HepG2 (cell line): ENCODE measurements around the gene PAFAH1B1. TPM values are rescaled to one million over a fixed set of nuclear protein-coding genes. Genes with fewer than 3 reads are reported as not detected.

Experiments used
- AFF4 ChIP-seq: sonication (generic); formaldehyde crosslinking; IDR thresholded peaks from 2 replicates; pipeline ENCODE4 v1.4.0; 2020; ENCODE audit warnings: missing genetic modification reagents
- ATF1 ChIP-seq: IDR thresholded peaks from 2 replicates; pipeline ENCODE4 v1.6.1; 2016; ENCODE audit warnings: mild to moderate bottlenecking, control low read depth
- CHD2 ChIP-seq: IDR thresholded peaks from 2 replicates; pipeline ENCODE4 v1.6.1; 2011; ENCODE audit warnings: low read depth, low read length, improper control_type of control experiment
- DMTF1 ChIP-seq: sonication (generic); formaldehyde crosslinking; IDR thresholded peaks from 2 replicates; pipeline ENCODE4 v1.4.0; 2020; ENCODE audit warnings: mild to moderate bottlenecking, missing genetic modification reagents
- HDAC6 ChIP-seq: fragments of 200-600 bp; sonication (generic); IDR thresholded peaks from 2 replicates; pipeline ENCODE4 v1.7.0; 2017; ENCODE audit warnings: mild to moderate bottlenecking, antibody characterized with exemption, low read length, low read depth
- HIVEP1 ChIP-seq: sonication (generic); formaldehyde crosslinking; IDR thresholded peaks from 2 replicates; pipeline ENCODE4 v1.4.0; 2020; ENCODE audit warnings: mild to moderate bottlenecking, missing genetic modification reagents
- HNF4A ChIP-seq: sonication (generic); formaldehyde crosslinking; IDR thresholded peaks from 2 replicates; pipeline ENCODE4 v1.4.0; 2020; ENCODE audit warnings: missing genetic modification reagents
- MAFF ChIP-seq: IDR thresholded peaks from 2 replicates; pipeline ENCODE4 v1.6.1; 2011; ENCODE audit warnings: low read depth, low read length, improper control_type of control experiment
- NKX3-1 ChIP-seq: sonication (generic); formaldehyde crosslinking; IDR thresholded peaks from 2 replicates; pipeline ENCODE4 v1.5.0; 2020; ENCODE audit warnings: missing genetic modification reagents
- NR2F2 ChIP-seq: IDR thresholded peaks from 2 replicates; pipeline ENCODE4 v1.6.1; 2012; ENCODE audit warnings: low read depth, inconsistent platforms, borderline replicate concordance
- SMARCC2 ChIP-seq: fragments of 450-650 bp; IDR thresholded peaks from 2 replicates; pipeline ENCODE4 v1.6.1; 2017; ENCODE audit warnings: antibody characterized with exemption, mild to moderate bottlenecking
- ZFP62 ChIP-seq: sonication (generic); formaldehyde crosslinking; IDR thresholded peaks from 2 replicates; pipeline ENCODE4 v1.4.0; 2020; ENCODE audit warnings: missing genetic modification reagents
- ZNF12 ChIP-seq: sonication (generic); formaldehyde crosslinking; IDR thresholded peaks from 2 replicates; pipeline ENCODE4 v1.5.0; 2020; ENCODE audit warnings: missing genetic modification reagents
- ZNF24 ChIP-seq: fragments of 450-650 bp; IDR thresholded peaks from 2 replicates; pipeline ENCODE4 v1.6.1; 2017; ENCODE audit warnings: antibody characterized with exemption, mild to moderate bottlenecking
- ZNF430 ChIP-seq: sonication (generic); formaldehyde crosslinking; IDR thresholded peaks from 2 replicates; pipeline ENCODE4 v1.9.0; 2021; ENCODE audit warnings: mild to moderate bottlenecking, missing genetic modification reagents
- ZNF569 ChIP-seq: sonication (generic); formaldehyde crosslinking; IDR thresholded peaks from 2 replicates; pipeline ENCODE4 v1.5.0; 2020; ENCODE audit warnings: mild to moderate bottlenecking, missing genetic modification reagents, moderate library complexity, borderline replicate concordance
- ZNF792 ChIP-seq: IDR thresholded peaks from 2 replicates; pipeline ENCODE4 v1.6.1; 2016
- polyA plus RNA-seq, 8 experiments: library from polyadenylated mRNA; depleted of rRNA in 3 of 8; stranded (reverse) in 7 of 8; unstranded in 1 of 8; fragments of >200 nt; fragmentation: Illumina TruSeq in 4 of 8; extraction: Trizol in 4 of 8; gene quantifications; 2 replicates each; pipeline versions ENCODE4 v1.2.1 to v1.2.3, GENCODE V29; 2011 to 2016; ENCODE audit warnings: low read depth in 4 of 8, missing spikeins in 1 of 8, mixed read lengths in 1 of 8; ENCODE audit not compliant: insufficient read depth in 1 of 8
- total RNA-seq, 5 experiments: library from RNA; depleted of rRNA; stranded (reverse); fragments of >200 nt; fragmentation: Illumina TruSeq; extraction: Trizol; gene quantifications; 2 replicates each; pipeline ENCODE4 v1.2.3, GENCODE V29; 2016; ENCODE audit warnings: low read depth in 1 of 5
- TF ChIP-seq, protein P1 (sequence below): sonication (generic); formaldehyde crosslinking; IDR thresholded peaks from 2 replicates; pipeline ENCODE4 v1.5.0; 2020; ENCODE audit warnings: mild to moderate bottlenecking, missing genetic modification reagents
- TF ChIP-seq, protein P2 (sequence below): conservative IDR thresholded peaks from 2 replicates; pipeline ENCODE4 v1.6.1; 2018; ENCODE audit warnings: missing genetic modification reagents

Gene PAFAH1B1
- total and polyA plus RNA-seq, 2 of the 13 experiments (the other 11 are each of a cell fraction or from before 2014, with no cell fraction given) = 46.0 to 64.9 TPM

DNA sequence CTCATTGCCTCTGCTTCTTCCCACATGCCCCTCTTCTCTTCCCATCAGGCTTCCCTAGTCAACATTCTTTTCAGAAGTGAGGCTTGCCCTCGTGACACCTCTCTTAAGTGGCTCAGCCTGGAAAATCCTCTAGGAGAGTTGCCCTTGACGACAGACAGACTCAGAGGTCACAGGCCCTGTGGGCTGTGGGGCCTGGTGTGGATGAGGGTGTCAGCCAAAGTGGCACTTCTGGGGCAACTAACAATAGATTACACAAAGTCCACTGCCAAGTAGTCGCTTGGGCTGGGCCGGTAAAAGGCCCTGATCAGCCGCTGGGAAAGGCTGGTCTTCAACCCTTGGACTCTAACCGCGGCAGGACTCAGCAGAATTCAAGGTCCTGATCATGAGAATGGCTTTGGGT is 48.1 kb upstream of the PAFAH1B1 start (continued):
- no peak for TF ChIP-seq AFF4 (CRISPR knock-in tag)
- TF ChIP-seq SMARCC2 = no peak
- no peak for TF ChIP-seq HIVEP1 (CRISPR knock-in tag)
- TF ChIP-seq NR2F2 = no peak
- no peak for TF ChIP-seq HDAC6
- no peak for TF ChIP-seq NKX3-1 (CRISPR knock-in tag)
- TF ChIP-seq ATF1 (CRISPR knock-in tag) = no peak
- TF ChIP-seq, protein P1, sequence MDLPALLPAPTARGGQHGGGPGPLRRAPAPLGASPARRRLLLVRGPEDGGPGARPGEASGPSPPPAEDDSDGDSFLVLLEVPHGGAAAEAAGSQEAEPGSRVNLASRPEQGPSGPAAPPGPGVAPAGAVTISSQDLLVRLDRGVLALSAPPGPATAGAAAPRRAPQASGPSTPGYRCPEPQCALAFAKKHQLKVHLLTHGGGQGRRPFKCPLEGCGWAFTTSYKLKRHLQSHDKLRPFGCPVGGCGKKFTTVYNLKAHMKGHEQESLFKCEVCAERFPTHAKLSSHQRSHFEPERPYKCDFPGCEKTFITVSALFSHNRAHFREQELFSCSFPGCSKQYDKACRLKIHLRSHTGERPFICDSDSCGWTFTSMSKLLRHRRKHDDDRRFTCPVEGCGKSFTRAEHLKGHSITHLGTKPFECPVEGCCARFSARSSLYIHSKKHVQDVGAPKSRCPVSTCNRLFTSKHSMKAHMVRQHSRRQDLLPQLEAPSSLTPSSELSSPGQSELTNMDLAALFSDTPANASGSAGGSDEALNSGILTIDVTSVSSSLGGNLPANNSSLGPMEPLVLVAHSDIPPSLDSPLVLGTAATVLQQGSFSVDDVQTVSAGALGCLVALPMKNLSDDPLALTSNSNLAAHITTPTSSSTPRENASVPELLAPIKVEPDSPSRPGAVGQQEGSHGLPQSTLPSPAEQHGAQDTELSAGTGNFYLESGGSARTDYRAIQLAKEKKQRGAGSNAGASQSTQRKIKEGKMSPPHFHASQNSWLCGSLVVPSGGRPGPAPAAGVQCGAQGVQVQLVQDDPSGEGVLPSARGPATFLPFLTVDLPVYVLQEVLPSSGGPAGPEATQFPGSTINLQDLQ (CRISPR knock-in tag) = no peak
- no peak for TF ChIP-seq ZNF792 (CRISPR knock-in tag)
- TF ChIP-seq, protein P2, sequence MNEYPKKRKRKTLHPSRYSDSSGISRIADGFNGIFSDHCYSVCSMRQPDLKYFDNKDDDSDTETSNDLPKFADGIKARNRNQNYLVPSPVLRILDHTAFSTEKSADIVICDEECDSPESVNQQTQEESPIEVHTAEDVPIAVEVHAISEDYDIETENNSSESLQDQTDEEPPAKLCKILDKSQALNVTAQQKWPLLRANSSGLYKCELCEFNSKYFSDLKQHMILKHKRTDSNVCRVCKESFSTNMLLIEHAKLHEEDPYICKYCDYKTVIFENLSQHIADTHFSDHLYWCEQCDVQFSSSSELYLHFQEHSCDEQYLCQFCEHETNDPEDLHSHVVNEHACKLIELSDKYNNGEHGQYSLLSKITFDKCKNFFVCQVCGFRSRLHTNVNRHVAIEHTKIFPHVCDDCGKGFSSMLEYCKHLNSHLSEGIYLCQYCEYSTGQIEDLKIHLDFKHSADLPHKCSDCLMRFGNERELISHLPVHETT (CRISPR knock-in tag) = no peak
- peak; percentile 35; the same call in 1 of the 2 replicates for TF ChIP-seq ZNF12 (CRISPR knock-in tag)
- TF ChIP-seq CHD2 = no peak
- no peak for TF ChIP-seq ZNF569 (CRISPR knock-in tag)
- no peak for TF ChIP-seq ZNF24
- TF ChIP-seq MAFF = no peak; the same call in 1 of the 2 replicates
- peak; percentile 80 for TF ChIP-seq HNF4A (CRISPR knock-in tag)
- TF ChIP-seq ZFP62 (CRISPR knock-in tag) = no peak
- no peak for TF ChIP-seq ZNF430 (CRISPR knock-in tag)
- no peak for TF ChIP-seq DMTF1 (CRISPR knock-in tag)
